Measurements from ENCODE around the gene ITPR3.

DNA sequence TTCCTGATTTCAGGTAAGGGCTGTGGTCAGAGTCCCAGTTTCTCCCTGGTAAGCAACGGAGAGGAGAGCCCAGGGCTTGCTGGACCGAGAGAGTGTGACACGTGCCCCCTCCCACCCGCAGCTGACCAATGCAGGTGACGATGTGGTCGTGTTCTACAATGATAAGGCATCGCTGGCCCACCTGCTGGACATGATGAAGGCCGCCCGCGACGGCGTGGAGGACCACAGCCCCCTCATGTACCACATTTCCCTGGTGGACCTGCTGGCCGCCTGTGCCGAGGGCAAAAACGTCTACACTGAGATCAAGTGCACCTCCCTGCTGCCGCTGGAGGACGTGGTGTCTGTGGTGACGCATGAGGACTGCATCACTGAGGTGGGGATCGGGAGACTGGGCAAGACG, 58.6 kb downstream of the ITPR3 start:
- TF ChIP-seq, protein P1, sequence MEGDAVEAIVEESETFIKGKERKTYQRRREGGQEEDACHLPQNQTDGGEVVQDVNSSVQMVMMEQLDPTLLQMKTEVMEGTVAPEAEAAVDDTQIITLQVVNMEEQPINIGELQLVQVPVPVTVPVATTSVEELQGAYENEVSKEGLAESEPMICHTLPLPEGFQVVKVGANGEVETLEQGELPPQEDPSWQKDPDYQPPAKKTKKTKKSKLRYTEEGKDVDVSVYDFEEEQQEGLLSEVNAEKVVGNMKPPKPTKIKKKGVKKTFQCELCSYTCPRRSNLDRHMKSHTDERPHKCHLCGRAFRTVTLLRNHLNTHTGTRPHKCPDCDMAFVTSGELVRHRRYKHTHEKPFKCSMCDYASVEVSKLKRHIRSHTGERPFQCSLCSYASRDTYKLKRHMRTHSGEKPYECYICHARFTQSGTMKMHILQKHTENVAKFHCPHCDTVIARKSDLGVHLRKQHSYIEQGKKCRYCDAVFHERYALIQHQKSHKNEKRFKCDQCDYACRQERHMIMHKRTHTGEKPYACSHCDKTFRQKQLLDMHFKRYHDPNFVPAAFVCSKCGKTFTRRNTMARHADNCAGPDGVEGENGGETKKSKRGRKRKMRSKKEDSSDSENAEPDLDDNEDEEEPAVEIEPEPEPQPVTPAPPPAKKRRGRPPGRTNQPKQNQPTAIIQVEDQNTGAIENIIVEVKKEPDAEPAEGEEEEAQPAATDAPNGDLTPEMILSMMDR (IDR thresholded peaks at IDR 0.05): no peak
- no peak for TF ChIP-seq POLR2A (IDR thresholded peaks at IDR 0.05)
